MM.1S (cell line): ENCODE results near the gene ZNF154.

Source experiments
- DNase-seq: peaks from one replicate; pipeline ENCODE4 v3.0.0-alpha.2; 2015
- H2AFZ ChIP-seq: fragments of 300-600 bp; sonication (generic); 2 replicates; pipeline ENCODE4 v1.6.0; 2016; ENCODE audit warnings: antibody characterized with exemption, low read length
- H3F3A ChIP-seq: fragments of 300-600 bp; sonication (generic); 2 replicates; pipeline ENCODE4 v1.6.1; 2016; ENCODE audit warnings: mild to moderate bottlenecking, antibody characterized with exemption, low read length, moderate library complexity, mixed read lengths; ENCODE audit not compliant: insufficient read depth
- H3K27ac ChIP-seq: fragments of 300-600 bp; sonication (generic); 2 replicates; pipeline ENCODE4 v1.5.1; 2016; ENCODE audit warnings: mild to moderate bottlenecking, low read length
- H3K27me3 ChIP-seq: fragments of 300-600 bp; sonication (generic); replicated peaks from 2 replicates; pipeline ENCODE4 v1.6.0; 2016; ENCODE audit warnings: low read length; ENCODE audit not compliant: insufficient read depth
- H3K36me3 ChIP-seq: fragments of 300-600 bp; sonication (generic); replicated peaks from 2 replicates; pipeline ENCODE4 v1.6.1; 2016; ENCODE audit warnings: mild to moderate bottlenecking, low read length, mixed read lengths; ENCODE audit not compliant: insufficient read depth
- H3K4me1 ChIP-seq: fragments of 300-600 bp; sonication (generic); 2 replicates; pipeline ENCODE4 v1.6.1; 2016; ENCODE audit warnings: low read length, mixed read lengths
- H3K4me2 ChIP-seq: fragments of 300-600 bp; sonication (generic); 2 replicates; pipeline ENCODE4 v1.6.0; 2016; ENCODE audit warnings: low read depth, low read length
- H3K4me3 ChIP-seq: fragments of 300-600 bp; sonication (generic); 2 replicates; pipeline ENCODE4 v1.5.1; 2016; ENCODE audit warnings: low read length, mixed read lengths
- H3K79me2 ChIP-seq: fragments of 300-600 bp; sonication (generic); 2 replicates; pipeline ENCODE4 v1.6.1; 2016; ENCODE audit warnings: mixed run types, low read length, mixed read lengths
- H3K9ac ChIP-seq: fragments of 300-600 bp; sonication (generic); 2 replicates; pipeline ENCODE4 v1.6.1; 2016; ENCODE audit warnings: low read length, mixed read lengths
- H3K9me2 ChIP-seq: fragments of 300-600 bp; sonication (generic); replicated peaks from 2 replicates; pipeline ENCODE4 v1.6.1; 2016; ENCODE audit warnings: mild to moderate bottlenecking, low read length, mixed read lengths; ENCODE audit not compliant: insufficient read depth
- H3K9me3 ChIP-seq: fragments of 300-600 bp; sonication (generic); replicated peaks from 2 replicates; pipeline ENCODE4 v1.6.1; 2016; ENCODE audit warnings: mild to moderate bottlenecking, low read length, mixed read lengths; ENCODE audit not compliant: insufficient read depth
- H4K20me1 ChIP-seq: fragments of 300-600 bp; sonication (generic); 2 replicates; pipeline ENCODE4 v1.6.1; 2016; ENCODE audit warnings: mild to moderate bottlenecking, low read length, moderate library complexity, mixed read lengths; ENCODE audit not compliant: insufficient read depth
- EZH2 ChIP-seq: fragments of 300-600 bp; sonication (generic); optimal IDR thresholded peaks from 2 replicates; pipeline ENCODE3; 2017; ENCODE audit warnings: low read depth, mild to moderate bottlenecking, antibody characterized with exemption, low read length, mixed read lengths
- EZH2phosphoT487 ChIP-seq: fragments of 300-600 bp; sonication (generic); IDR thresholded peaks from 2 replicates; pipeline ENCODE4 v1.6.1; 2018; ENCODE audit warnings: antibody characterized with exemption, low read length
- TF ChIP-seq, protein P1 (sequence below): fragments of 300-600 bp; sonication (generic); IDR thresholded peaks from 2 replicates; pipeline ENCODE4 v1.5.1; 2016; ENCODE audit warnings: antibody characterized with exemption, low read length, mixed read lengths

Gene ZNF154

DNA sequence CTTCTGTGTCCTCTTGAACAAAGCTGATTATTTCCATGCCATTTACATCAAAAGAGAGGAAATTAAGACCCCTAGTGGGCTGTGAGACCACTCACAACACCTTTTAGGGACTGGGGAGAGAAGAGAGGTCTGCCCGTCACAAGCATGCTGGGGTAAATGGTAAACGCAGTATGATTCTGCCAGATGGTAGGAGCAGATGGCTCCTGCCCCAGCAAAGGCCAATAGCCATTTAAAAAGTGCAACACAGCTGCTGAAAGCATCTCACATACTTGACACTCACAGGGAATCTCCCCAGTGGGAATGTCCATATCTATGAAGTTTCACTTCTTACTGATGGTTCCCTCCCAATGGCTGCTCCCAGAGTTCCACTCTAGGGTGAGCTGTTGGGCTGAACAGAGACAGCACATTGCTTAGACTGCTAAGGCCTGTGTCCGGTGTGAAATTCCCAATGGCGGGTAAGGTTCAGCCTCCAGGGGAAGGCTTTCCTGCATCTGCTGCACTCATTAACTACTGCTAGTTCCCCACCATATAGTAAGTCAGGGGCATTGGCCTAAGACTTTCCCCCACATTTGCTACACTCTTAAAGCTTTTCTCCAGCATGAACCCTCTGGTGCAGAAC, 11.0 kb upstream of the ZNF154 start:
- TF ChIP-seq EZH2 (no peak), EZH2phosphoT487 (no peak)
- TF ChIP-seq, protein P1, sequence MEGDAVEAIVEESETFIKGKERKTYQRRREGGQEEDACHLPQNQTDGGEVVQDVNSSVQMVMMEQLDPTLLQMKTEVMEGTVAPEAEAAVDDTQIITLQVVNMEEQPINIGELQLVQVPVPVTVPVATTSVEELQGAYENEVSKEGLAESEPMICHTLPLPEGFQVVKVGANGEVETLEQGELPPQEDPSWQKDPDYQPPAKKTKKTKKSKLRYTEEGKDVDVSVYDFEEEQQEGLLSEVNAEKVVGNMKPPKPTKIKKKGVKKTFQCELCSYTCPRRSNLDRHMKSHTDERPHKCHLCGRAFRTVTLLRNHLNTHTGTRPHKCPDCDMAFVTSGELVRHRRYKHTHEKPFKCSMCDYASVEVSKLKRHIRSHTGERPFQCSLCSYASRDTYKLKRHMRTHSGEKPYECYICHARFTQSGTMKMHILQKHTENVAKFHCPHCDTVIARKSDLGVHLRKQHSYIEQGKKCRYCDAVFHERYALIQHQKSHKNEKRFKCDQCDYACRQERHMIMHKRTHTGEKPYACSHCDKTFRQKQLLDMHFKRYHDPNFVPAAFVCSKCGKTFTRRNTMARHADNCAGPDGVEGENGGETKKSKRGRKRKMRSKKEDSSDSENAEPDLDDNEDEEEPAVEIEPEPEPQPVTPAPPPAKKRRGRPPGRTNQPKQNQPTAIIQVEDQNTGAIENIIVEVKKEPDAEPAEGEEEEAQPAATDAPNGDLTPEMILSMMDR: no peak
- Histone ChIP-seq H3K79me2 (no peaks in the 10 kb centered on the region), H3K36me3 (peaks cover 9% of the 10 kb centered on the region), H3K4me2 (no peak overlapping the region), H4K20me1 (no peaks in the 10 kb centered on the region), H3F3A (no peaks in the 10 kb centered on the region), H3K27me3 (no peaks in the 10 kb centered on the region), H3K4me1 (no peaks in the 10 kb centered on the region), H3K9me2 (no peaks in the 10 kb centered on the region), H3K27ac (no peak overlapping the region), H3K9me3 (no peaks in the 10 kb centered on the region), H2AFZ (no peak overlapping the region), H3K4me3 (no peak overlapping the region), H3K9ac (no peak overlapping the region)
- DNase-seq: no peak

DNA sequence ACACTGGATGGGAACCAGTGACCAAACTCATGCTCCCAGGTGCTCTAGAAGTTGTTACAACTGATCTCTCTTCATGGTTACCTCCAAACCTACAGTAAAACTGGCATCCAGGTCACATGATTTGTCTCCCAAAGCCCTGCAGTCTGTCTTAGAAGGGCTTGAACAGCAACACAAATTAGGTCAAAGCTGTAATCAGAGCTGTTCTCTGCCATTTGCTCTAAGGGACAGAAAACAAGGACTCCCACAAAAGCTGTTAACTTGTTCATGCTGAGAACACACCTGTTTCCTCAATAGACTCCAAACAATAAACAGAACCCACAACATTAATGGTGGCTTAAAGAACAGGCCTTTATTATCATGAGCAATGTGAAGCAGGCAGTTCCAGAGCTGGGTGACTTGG, 10.4 kb upstream of the ZNF154 start:
- no peak overlapping the region for H3K27ac ChIP-seq
- no peaks in the 10 kb centered on the region for H3K4me1 ChIP-seq
- H3K9me2 ChIP-seq: no peaks in the 10 kb centered on the region
- H4K20me1 ChIP-seq: no peaks in the 10 kb centered on the region
- H3K9me3 ChIP-seq: no peaks in the 10 kb centered on the region
- H2AFZ ChIP-seq: no peak overlapping the region
- H3K36me3 ChIP-seq: peaks cover 9% of the 10 kb centered on the region
- H3K27me3 ChIP-seq: no peaks in the 10 kb centered on the region
- H3K4me3 ChIP-seq: no peak overlapping the region
- no peak overlapping the region for H3K4me2 ChIP-seq
- no peaks in the 10 kb centered on the region for H3K79me2 ChIP-seq
- no peak overlapping the region for H3K9ac ChIP-seq
- TF ChIP-seq EZH2phosphoT487: no peak
- no peak for TF ChIP-seq EZH2
- TF ChIP-seq, protein P1: no peak
- DNase-seq: no peak
- no peaks in the 10 kb centered on the region for H3F3A ChIP-seq

DNA sequence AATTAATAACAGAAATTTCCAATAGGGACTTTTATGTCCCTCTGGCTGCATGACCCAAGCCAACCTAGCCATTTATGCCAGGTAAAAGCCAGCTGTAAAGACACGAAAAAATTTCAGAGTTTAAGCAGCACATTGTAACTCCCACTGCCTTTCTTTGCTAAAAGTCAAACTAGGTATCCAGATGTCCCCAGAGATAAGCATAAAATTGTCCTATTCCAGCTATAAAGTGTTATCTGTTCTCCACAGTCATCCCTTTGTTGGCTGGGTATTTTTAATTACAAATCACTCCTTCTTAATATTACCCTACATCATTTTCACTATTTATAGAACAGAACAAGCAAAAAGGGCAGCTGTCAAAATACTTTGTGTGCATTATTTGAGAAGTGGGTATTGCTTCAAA, 3.2 kb upstream of the ZNF154 start:
- H3K9me3 ChIP-seq: no peaks in the 10 kb centered on the region
- H3K9ac ChIP-seq: no peak overlapping the region
- H3K9me2 ChIP-seq: no peaks in the 10 kb centered on the region
- no peak for DNase-seq
- H3K36me3 ChIP-seq: no peaks in the 10 kb centered on the region
- H4K20me1 ChIP-seq: no peaks in the 10 kb centered on the region
- TF ChIP-seq EZH2phosphoT487 (no peak), EZH2 (no peak)
- TF ChIP-seq, protein P1: no peak
- H3K4me2 ChIP-seq: no peak overlapping the region
- no peaks in the 10 kb centered on the region for H3K27me3 ChIP-seq
- no peak overlapping the region for H2AFZ ChIP-seq
- no peak overlapping the region for H3K4me3 ChIP-seq
- no peak overlapping the region for H3K27ac ChIP-seq
- no peaks in the 10 kb centered on the region for H3K79me2 ChIP-seq
- no peaks in the 10 kb centered on the region for H3F3A ChIP-seq
- no peaks in the 10 kb centered on the region for H3K4me1 ChIP-seq
